ENCODE measurements around the gene AEBP2. TPM values are rescaled to one million over a fixed set of nuclear protein-coding genes. Genes with fewer than 3 reads are reported as not detected.

Gene AEBP2
- total and polyA plus RNA-seq, 2 donors (not counting 3 experiments of a cell fraction or from before 2014, with no cell fraction given): 8.8 to 42.2 TPM

DNA sequence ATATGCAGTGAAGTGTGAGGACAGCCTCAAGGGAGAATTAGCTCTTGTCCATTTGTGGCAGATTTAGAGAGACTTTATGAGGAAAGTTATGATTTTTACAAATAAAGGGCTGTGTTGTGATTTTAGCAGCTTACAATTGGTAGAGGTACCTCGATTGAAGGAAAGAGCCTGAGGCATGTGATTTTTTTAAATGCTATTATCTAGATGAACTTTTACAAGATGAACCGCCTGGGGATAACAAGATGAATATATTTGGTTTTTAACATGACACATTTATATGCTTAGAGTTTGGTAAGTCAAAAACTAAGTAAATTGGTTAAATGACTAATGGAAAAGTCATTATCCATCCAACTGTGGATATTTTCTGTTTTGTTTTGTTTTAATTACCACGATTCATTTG is 52.6 kb downstream of the AEBP2 start:
- H3K9ac ChIP-seq (replicated peaks; ENCODE audit: extremely low read depth, insufficient read depth, low read length): no peak overlapping the region
- POLR2A ChIA-PET: no interaction called here
- no peak overlapping the region for H3K27ac ChIP-seq (ENCODE audit: insufficient read depth, low read depth, low read length)
- no peak overlapping the region for H2AFZ ChIP-seq (ENCODE audit: low read depth, low read length)
- BruUV-seq (replicated peaks): no TSS peak
- no peaks in the 10 kb centered on the region for H3K9me1 ChIP-seq (replicated peaks; ENCODE audit: control insufficient read depth, extremely low read depth, insufficient read depth, low read length)
- H3K4me1 ChIP-seq (ENCODE audit: control insufficient read depth, extremely low read depth, insufficient read depth, low read length): peaks cover 2% of the 10 kb centered on the region
- DNase-seq (ENCODE audit: low read depth, low spot score): no peak
- dilution Hi-C loops (cut with MboI; ENCODE audit: extremely low pct_ligation_motif_present, low sequenced_read_pairs) (no loop called here), intact Hi-C loops (cut with micrococcal nuclease) (no loop called here)
- H3K4me3 ChIP-seq (replicated peaks in 1 of 3; ENCODE audit: insufficient read depth in 1 of 3, low read depth in 1 of 3, low read length in 3 of 3): no peak overlapping the region
- no peaks in the 10 kb centered on the region for H3K9me3 ChIP-seq (replicated peaks; ENCODE audit: control insufficient read depth, insufficient read depth, low read length)
- H4K20me1 ChIP-seq (replicated peaks; ENCODE audit: control insufficient read depth, extremely low read depth, insufficient read depth, low read length): peaks cover 2% of the 10 kb centered on the region
- CTCF ChIA-PET: interaction anchor here (0.6 kb wide), 1 partner anchor 540 kb away, joined by 3 read pairs; no protein-coding TSS in a partner anchor
- H3K79me2 ChIP-seq (ENCODE audit: control insufficient read depth, insufficient read depth, low read length): peaks cover 50% of the 10 kb centered on the region
- no peak for FAIRE-seq
- peaks cover 0 to 3% of the 10 kb centered on the region in 2 experiments for H3K36me3 ChIP-seq (ENCODE audit: control insufficient read depth in 2 of 2, extremely low read depth in 1 of 2, insufficient read depth in 2 of 2, low read length in 2 of 2)
- H3K4me2 ChIP-seq (ENCODE audit: insufficient read depth, low read length): no peak overlapping the region
- TF ChIP-seq MYC (IDR thresholded peaks at IDR 0.05; ENCODE audit: low read depth, low read length) (no peak), POLR2A (IDR thresholded peaks at IDR 0.05; ENCODE audit: low read depth, low read length) (no peak), FOS (IDR thresholded peaks at IDR 0.05; ENCODE audit: borderline replicate concordance, insufficient read depth, low read length) (no peak), EZH2 (IDR thresholded peaks at IDR 0.05; ENCODE audit: borderline replicate concordance, low read depth, low read length, severe bottlenecking) (no peak), GATA2 (IDR thresholded peaks at IDR 0.05; ENCODE audit: insufficient read depth, insufficient read length, low read depth, low read length) (no peak), JUN (IDR thresholded peaks at IDR 0.05; ENCODE audit: borderline replicate concordance, insufficient read depth, insufficient read length, low read depth) (no peak), POLR2AphosphoS5 (IDR thresholded peaks at IDR 0.05; ENCODE audit: insufficient read depth, low read depth, low read length) (no peak)
- TF ChIP-seq, protein P1, sequence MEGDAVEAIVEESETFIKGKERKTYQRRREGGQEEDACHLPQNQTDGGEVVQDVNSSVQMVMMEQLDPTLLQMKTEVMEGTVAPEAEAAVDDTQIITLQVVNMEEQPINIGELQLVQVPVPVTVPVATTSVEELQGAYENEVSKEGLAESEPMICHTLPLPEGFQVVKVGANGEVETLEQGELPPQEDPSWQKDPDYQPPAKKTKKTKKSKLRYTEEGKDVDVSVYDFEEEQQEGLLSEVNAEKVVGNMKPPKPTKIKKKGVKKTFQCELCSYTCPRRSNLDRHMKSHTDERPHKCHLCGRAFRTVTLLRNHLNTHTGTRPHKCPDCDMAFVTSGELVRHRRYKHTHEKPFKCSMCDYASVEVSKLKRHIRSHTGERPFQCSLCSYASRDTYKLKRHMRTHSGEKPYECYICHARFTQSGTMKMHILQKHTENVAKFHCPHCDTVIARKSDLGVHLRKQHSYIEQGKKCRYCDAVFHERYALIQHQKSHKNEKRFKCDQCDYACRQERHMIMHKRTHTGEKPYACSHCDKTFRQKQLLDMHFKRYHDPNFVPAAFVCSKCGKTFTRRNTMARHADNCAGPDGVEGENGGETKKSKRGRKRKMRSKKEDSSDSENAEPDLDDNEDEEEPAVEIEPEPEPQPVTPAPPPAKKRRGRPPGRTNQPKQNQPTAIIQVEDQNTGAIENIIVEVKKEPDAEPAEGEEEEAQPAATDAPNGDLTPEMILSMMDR (IDR thresholded peaks at IDR 0.05; ENCODE audit: extremely low read depth in 1 of 2, insufficient read depth in 1 of 2, low read depth in 1 of 2, low read length in 2 of 2): no peak
- TF ChIP-seq, protein P2, sequence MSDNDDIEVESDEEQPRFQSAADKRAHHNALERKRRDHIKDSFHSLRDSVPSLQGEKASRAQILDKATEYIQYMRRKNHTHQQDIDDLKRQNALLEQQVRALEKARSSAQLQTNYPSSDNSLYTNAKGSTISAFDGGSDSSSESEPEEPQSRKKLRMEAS (IDR thresholded peaks at IDR 0.05; ENCODE audit: insufficient read depth, insufficient read length): no peak
- no peaks in the 10 kb centered on the region for H3K27me3 ChIP-seq (ENCODE audit: control insufficient read depth in 2 of 2, insufficient read depth in 2 of 2, low read length in 2 of 2)

All from endothelial cell of umbilical vein (primary cell).